ENCODE measurements around the gene NPBWR2. TPM values are rescaled to one million over a fixed set of nuclear protein-coding genes. Genes with fewer than 3 reads are reported as not detected.
"Not testable (repeated sequence)": the region's sequence is repeated elsewhere in the genome, so short reads cannot be mapped to it uniquely, and the experiment has no call there.

Gene NPBWR2
- total and polyA plus RNA-seq, 4 donors, result not detected

DNA sequence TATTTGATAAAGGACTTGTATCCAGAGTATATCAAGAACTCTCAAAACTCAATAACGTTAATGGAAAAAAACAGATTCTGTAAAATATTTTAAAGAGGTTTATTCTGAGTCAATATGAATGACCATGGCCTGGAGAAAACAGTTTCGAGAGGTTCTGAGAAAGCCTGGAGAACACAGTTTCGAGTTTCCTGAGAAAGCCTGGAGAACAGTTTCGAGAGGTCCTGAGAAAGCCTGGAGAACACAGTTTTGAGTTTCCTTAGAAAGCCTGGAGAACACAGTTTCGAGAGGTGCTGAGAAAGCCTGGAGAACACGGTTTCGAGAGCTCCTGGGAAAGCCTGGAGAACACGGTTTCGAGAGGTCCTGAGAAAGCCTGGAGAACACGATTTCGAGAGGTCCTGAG, 15.6 kb upstream of the NPBWR2 start:
- H3K9me3 ChIP-seq (ENCODE audit: control insufficient read depth in 4 of 4, low read length in 3 of 4); H3K4me3 ChIP-seq (ENCODE audit: low read depth in 1 of 3, low read length in 3 of 3); H3K27ac ChIP-seq (ENCODE audit: low read depth in 1 of 2, low read length in 2 of 2); H3K4me1 ChIP-seq (ENCODE audit: control insufficient read depth in 4 of 4, insufficient read depth in 4 of 4, low read length in 3 of 4); H3K27me3 ChIP-seq (ENCODE audit: control insufficient read depth in 4 of 4, insufficient read depth in 4 of 4, low read length in 3 of 4); DNase-seq (ENCODE audit: low spot score); H3K9ac ChIP-seq (ENCODE audit: low read depth in 1 of 2, low read length in 2 of 2); H3K36me3 ChIP-seq (ENCODE audit: control insufficient read depth in 4 of 4, insufficient read depth in 3 of 4, low read depth in 1 of 4, low read length in 3 of 4): not testable (repeated sequence)
- 78% methylated on average over 11 of the region's 11 CpGs for WGBS

DNA sequence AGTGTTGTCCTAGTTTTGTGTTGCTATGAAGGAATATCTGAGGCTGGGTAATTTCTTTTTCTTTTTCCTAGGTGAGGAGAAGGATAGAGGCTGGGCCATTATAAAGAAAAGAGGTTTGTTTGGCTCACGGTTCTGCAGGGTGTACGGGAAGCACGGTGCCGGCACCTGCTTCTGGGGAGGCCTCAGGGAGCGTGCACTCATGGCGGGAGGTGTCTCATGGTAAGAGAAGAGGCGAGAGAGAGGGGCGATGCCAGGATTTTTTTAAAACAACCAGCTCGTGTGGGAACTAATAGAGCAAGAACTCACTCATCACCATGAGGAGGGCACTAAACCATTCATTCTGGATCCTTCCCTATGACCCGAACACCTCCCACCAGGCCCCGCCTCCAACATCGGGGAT, 14.2 kb upstream of the NPBWR2 start:
- peaks cover 0 to 3% (median 1%) of the 10 kb centered on the region in 4 donors for H3K27me3 ChIP-seq (ENCODE audit: control insufficient read depth in 4 of 4, insufficient read depth in 4 of 4, low read length in 3 of 4)
- no peaks in the 10 kb centered on the region for H3K9me3 ChIP-seq (ENCODE audit: control insufficient read depth in 4 of 4, low read length in 3 of 4)
- DNase-seq (ENCODE audit: low spot score), result no peak
- no peak overlapping the region for H3K27ac ChIP-seq (ENCODE audit: low read depth in 1 of 2, low read length in 2 of 2)
- no peak overlapping the region for H3K4me3 ChIP-seq (ENCODE audit: low read depth in 1 of 3, low read length in 3 of 3)
- H3K4me1 ChIP-seq (ENCODE audit: control insufficient read depth in 4 of 4, insufficient read depth in 4 of 4, low read length in 3 of 4), result peaks cover 0 to 4% (median under 1%) of the 10 kb centered on the region in 4 donors
- 77% methylated on average over 12 of the region's 12 CpGs for WGBS
- no peaks in the 10 kb centered on the region for H3K36me3 ChIP-seq (ENCODE audit: control insufficient read depth in 4 of 4, insufficient read depth in 3 of 4, low read depth in 1 of 4, low read length in 3 of 4)
- TF ChIP-seq, protein P1, sequence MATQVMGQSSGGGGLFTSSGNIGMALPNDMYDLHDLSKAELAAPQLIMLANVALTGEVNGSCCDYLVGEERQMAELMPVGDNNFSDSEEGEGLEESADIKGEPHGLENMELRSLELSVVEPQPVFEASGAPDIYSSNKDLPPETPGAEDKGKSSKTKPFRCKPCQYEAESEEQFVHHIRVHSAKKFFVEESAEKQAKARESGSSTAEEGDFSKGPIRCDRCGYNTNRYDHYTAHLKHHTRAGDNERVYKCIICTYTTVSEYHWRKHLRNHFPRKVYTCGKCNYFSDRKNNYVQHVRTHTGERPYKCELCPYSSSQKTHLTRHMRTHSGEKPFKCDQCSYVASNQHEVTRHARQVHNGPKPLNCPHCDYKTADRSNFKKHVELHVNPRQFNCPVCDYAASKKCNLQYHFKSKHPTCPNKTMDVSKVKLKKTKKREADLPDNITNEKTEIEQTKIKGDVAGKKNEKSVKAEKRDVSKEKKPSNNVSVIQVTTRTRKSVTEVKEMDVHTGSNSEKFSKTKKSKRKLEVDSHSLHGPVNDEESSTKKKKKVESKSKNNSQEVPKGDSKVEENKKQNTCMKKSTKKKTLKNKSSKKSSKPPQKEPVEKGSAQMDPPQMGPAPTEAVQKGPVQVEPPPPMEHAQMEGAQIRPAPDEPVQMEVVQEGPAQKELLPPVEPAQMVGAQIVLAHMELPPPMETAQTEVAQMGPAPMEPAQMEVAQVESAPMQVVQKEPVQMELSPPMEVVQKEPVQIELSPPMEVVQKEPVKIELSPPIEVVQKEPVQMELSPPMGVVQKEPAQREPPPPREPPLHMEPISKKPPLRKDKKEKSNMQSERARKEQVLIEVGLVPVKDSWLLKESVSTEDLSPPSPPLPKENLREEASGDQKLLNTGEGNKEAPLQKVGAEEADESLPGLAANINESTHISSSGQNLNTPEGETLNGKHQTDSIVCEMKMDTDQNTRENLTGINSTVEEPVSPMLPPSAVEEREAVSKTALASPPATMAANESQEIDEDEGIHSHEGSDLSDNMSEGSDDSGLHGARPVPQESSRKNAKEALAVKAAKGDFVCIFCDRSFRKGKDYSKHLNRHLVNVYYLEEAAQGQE (IDR thresholded peaks at IDR 0.05), result no peak
- TF ChIP-seq EGR1 (IDR thresholded peaks at IDR 0.05; ENCODE audit: low read depth in 2 of 2), result no peak
- TF ChIP-seq, protein P2, sequence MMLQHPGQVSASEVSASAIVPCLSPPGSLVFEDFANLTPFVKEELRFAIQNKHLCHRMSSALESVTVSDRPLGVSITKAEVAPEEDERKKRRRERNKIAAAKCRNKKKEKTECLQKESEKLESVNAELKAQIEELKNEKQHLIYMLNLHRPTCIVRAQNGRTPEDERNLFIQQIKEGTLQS (IDR thresholded peaks at IDR 0.05), result no peak
- no peak for TF ChIP-seq NR2F2 (IDR thresholded peaks at IDR 0.05)
- no peak for TF ChIP-seq FOXA2 (IDR thresholded peaks at IDR 0.05)
- TF ChIP-seq TAF1 (conservative IDR thresholded peaks at IDR 0.05), result no peak
- TF ChIP-seq RAD21 (IDR thresholded peaks at IDR 0.05), result no peak
- no peak for TF ChIP-seq FOXA1 (IDR thresholded peaks at IDR 0.05)
- TF ChIP-seq HNF4G (IDR thresholded peaks at IDR 0.05), result no peak
- H3K9ac ChIP-seq (ENCODE audit: low read depth in 1 of 2, low read length in 2 of 2), result no peak overlapping the region

DNA sequence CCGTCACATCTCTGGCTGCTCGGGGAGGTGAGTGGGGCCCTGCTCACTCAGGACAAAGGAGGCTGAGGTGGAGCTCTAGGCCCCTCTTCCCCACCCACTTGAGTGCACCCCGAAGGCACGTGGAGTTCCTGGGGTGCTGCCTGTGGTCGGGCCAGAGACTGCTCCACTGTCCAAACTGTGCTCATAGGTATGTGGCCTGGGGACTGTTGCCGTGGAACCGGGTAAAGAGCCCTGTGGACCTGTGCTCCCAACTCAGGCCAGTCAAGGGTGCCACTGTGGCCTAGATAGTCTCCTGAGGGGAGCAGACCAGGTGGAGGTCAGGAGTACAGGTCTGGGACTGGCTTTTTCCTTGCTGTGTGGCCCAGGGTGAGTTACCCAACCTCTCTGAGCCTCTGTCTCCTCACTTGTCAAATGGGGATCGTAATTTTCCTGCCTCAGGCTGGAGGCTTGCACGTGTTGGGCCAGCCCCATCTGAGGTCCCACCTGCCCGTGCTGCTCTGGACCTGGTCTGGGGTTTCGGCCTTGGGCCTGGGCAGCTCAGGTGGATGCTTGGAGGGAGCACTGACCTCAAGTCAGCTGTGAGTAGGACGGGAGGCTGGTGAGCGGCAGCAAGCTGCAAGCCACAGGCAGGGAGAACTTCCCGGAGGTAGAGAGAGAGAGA, 12.4 kb upstream of the NPBWR2 start:
- DNase-seq (ENCODE audit: low spot score), result no peak
- Histone ChIP-seq H3K36me3 (ENCODE audit: control insufficient read depth in 4 of 4, insufficient read depth in 3 of 4, low read depth in 1 of 4, low read length in 3 of 4) (no peaks in the 10 kb centered on the region), H3K9ac (ENCODE audit: low read depth in 1 of 2, low read length in 2 of 2) (no peak overlapping the region), H3K27me3 (ENCODE audit: control insufficient read depth in 4 of 4, insufficient read depth in 4 of 4, low read length in 3 of 4) (peaks cover 0 to 3% (median 1%) of the 10 kb centered on the region in 4 donors), H3K27ac (ENCODE audit: low read depth in 1 of 2, low read length in 2 of 2) (no peak overlapping the region), H3K4me3 (ENCODE audit: low read depth in 1 of 3, low read length in 3 of 3) (no peak overlapping the region), H3K4me1 (ENCODE audit: control insufficient read depth in 4 of 4, insufficient read depth in 4 of 4, low read length in 3 of 4) (peaks cover 0 to 4% (median under 1%) of the 10 kb centered on the region in 4 donors), H3K9me3 (ENCODE audit: control insufficient read depth in 4 of 4, low read length in 3 of 4) (no peaks in the 10 kb centered on the region)
- whole genome bisulfite sequencing, result 68% methylated on average over 14 of the region's 14 CpGs
- TF ChIP-seq RXRA (IDR thresholded peaks at IDR 0.05) (no peak), JUND (IDR thresholded peaks at IDR 0.05) (no peak), FOXA1 (IDR thresholded peaks at IDR 0.05) (no peak), GABPA (IDR thresholded peaks at IDR 0.05 in 1 of 2, conservative IDR thresholded peaks at IDR 0.05 in 1 of 2) (no peak), FOXA2 (IDR thresholded peaks at IDR 0.05) (no peak), RAD21 (IDR thresholded peaks at IDR 0.05) (no peak), NR2F2 (IDR thresholded peaks at IDR 0.05) (no peak), EGR1 (IDR thresholded peaks at IDR 0.05; ENCODE audit: low read depth in 2 of 2) (no peak), SP1 (IDR thresholded peaks at IDR 0.05) (no peak), YY1 (IDR thresholded peaks at IDR 0.05) (no peak)
- TF ChIP-seq, protein P1 (IDR thresholded peaks at IDR 0.05), result no peak
- TF ChIP-seq, protein P3, sequence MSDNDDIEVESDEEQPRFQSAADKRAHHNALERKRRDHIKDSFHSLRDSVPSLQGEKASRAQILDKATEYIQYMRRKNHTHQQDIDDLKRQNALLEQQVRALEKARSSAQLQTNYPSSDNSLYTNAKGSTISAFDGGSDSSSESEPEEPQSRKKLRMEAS (IDR thresholded peaks at IDR 0.05), result no peak
- TF ChIP-seq, protein P4, sequence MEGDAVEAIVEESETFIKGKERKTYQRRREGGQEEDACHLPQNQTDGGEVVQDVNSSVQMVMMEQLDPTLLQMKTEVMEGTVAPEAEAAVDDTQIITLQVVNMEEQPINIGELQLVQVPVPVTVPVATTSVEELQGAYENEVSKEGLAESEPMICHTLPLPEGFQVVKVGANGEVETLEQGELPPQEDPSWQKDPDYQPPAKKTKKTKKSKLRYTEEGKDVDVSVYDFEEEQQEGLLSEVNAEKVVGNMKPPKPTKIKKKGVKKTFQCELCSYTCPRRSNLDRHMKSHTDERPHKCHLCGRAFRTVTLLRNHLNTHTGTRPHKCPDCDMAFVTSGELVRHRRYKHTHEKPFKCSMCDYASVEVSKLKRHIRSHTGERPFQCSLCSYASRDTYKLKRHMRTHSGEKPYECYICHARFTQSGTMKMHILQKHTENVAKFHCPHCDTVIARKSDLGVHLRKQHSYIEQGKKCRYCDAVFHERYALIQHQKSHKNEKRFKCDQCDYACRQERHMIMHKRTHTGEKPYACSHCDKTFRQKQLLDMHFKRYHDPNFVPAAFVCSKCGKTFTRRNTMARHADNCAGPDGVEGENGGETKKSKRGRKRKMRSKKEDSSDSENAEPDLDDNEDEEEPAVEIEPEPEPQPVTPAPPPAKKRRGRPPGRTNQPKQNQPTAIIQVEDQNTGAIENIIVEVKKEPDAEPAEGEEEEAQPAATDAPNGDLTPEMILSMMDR (IDR thresholded peaks at IDR 0.05; ENCODE audit: low read depth, low read length, missing input control), result no peak

All from liver (tissue), 9 donors.